CD14-positive monocyte (primary cell): ENCODE data around the gene NTNG2. TPM values are rescaled to one million over a fixed set of nuclear protein-coding genes. Genes with fewer than 3 reads are reported as not detected.

Experiments
- DNase-seq, 3 donors: peaks; one replicate each; pipeline ENCODE4 v3.0.0-alpha.2; 2011 to 2022
- H2AFZ ChIP-seq: 2 replicates; pipeline ENCODE4 v1.6.0; 2012; ENCODE audit warnings: mild to moderate bottlenecking, low read depth, low read length, inconsistent platforms; ENCODE audit not compliant: insufficient read depth, poor library complexity, severe bottlenecking
- H3K27ac ChIP-seq, 2 donors: 1 replicate in 1 of 2; 2 replicates in 1 of 2; pipeline ENCODE4 v1.5.1; 2012 to 2013; ENCODE audit warnings: low read length in 2 of 2, control low read depth in 1 of 2, inconsistent platforms in 1 of 2, low read depth in 1 of 2, mild to moderate bottlenecking in 1 of 2
- H3K27me3 ChIP-seq, 2 donors: one replicate each; pipeline versions ENCODE4 v1.6.0 to v1.6.1; 2011 to 2013; ENCODE audit warnings: low read length in 2 of 2; ENCODE audit not compliant: control insufficient read depth in 2 of 2, insufficient read depth in 2 of 2
- H3K36me3 ChIP-seq, 2 donors: replicated peaks in 1 of 2; 1 replicate in 1 of 2; 2 replicates in 1 of 2; pipeline versions ENCODE4 v1.5.1 to v1.6.1; 2012 to 2013; ENCODE audit warnings: low read length in 2 of 2, control low read depth in 1 of 2, inconsistent platforms in 1 of 2, mild to moderate bottlenecking in 1 of 2; ENCODE audit not compliant: insufficient read depth in 2 of 2, control insufficient read depth in 1 of 2
- H3K4me1 ChIP-seq, 2 donors: 1 replicate in 1 of 2; 2 replicates in 1 of 2; pipeline versions ENCODE4 v1.5.1 to v1.6.1; 2012 to 2013; ENCODE audit warnings: low read length in 2 of 2, control low read depth in 1 of 2, inconsistent platforms in 1 of 2, mild to moderate bottlenecking in 1 of 2, moderate library complexity in 1 of 2; ENCODE audit not compliant: insufficient read depth in 2 of 2, control insufficient read depth in 1 of 2
- H3K4me2 ChIP-seq: replicated peaks from 2 replicates; pipeline ENCODE3; 2012; ENCODE audit warnings: low read length, moderate library complexity, mild to moderate bottlenecking; ENCODE audit not compliant: poor library complexity, severe bottlenecking; ENCODE audit errors: extremely low read depth
- H3K4me3 ChIP-seq, 3 experiments: fragments of 200-600 bp in 1 of 3; sonication (generic) in 1 of 3; replicated peaks in 1 of 3; 1 replicate in 2 of 3; 2 replicates in 1 of 3; pipeline ENCODE4 v1.5.1; 2011 to 2013; ENCODE audit warnings: low read length in 3 of 3, mild to moderate bottlenecking in 3 of 3, control low read depth in 2 of 3, low read depth in 2 of 3, inconsistent platforms in 1 of 3, moderate library complexity in 1 of 3
- H3K79me2 ChIP-seq: 2 replicates; pipeline ENCODE4 v1.6.0; 2012; ENCODE audit warnings: mild to moderate bottlenecking, control low read depth, inconsistent platforms, low read length, moderate library complexity; ENCODE audit not compliant: insufficient read depth
- H3K9ac ChIP-seq: 2 replicates; pipeline ENCODE4 v1.6.0; 2017; ENCODE audit warnings: low read length, mild to moderate bottlenecking; ENCODE audit not compliant: insufficient read depth, poor library complexity, severe bottlenecking
- H3K9me3 ChIP-seq, 2 donors: replicated peaks in 1 of 2; 1 replicate in 1 of 2; 2 replicates in 1 of 2; pipeline versions ENCODE4 v1.5.1 to v1.6.1; 2012 to 2013; ENCODE audit warnings: low read length in 2 of 2, control low read depth in 1 of 2; ENCODE audit not compliant: control insufficient read depth in 1 of 2, insufficient read depth in 1 of 2
- H4K20me1 ChIP-seq: 2 replicates; pipeline ENCODE4 v1.6.0; 2012; ENCODE audit warnings: mild to moderate bottlenecking, low read length, control low read depth, moderate library complexity; ENCODE audit not compliant: insufficient read depth
- H3K27ac Mint-ChIP-seq, 7 donors: one replicate each; pipeline ENCODE4 v1.8.0; 2020; ENCODE audit warnings: mild to moderate bottlenecking in 7 of 7, mixed read lengths in 7 of 7, moderate library complexity in 6 of 7, inconsistent platforms in 2 of 7
- H3K27me3 Mint-ChIP-seq, 3 donors: one replicate each; pipeline ENCODE4 v1.8.0; 2021 to 2022; ENCODE audit warnings: low read depth in 3 of 3, mild to moderate bottlenecking in 3 of 3, mixed read lengths in 3 of 3, moderate library complexity in 3 of 3, inconsistent platforms in 1 of 3
- H3K36me3 Mint-ChIP-seq, 2 donors: one replicate each; pipeline ENCODE4 v1.8.0; 2020; ENCODE audit warnings: mixed read lengths in 2 of 2, inconsistent platforms in 1 of 2, mild to moderate bottlenecking in 1 of 2
- H3K4me1 Mint-ChIP-seq: one replicate; pipeline ENCODE4 v1.8.0; 2020; ENCODE audit warnings: mild to moderate bottlenecking, mixed read lengths
- H3K4me3 Mint-ChIP-seq, 2 donors: one replicate each; pipeline ENCODE4 v1.8.0; 2020; ENCODE audit warnings: mild to moderate bottlenecking in 2 of 2, mixed read lengths in 2 of 2, moderate library complexity in 1 of 2
- H3K9me3 Mint-ChIP-seq, 7 donors: one replicate each; pipeline ENCODE4 v1.8.0; 2020 to 2022; ENCODE audit warnings: mixed read lengths in 7 of 7, mild to moderate bottlenecking in 6 of 7, moderate library complexity in 6 of 7, inconsistent platforms in 2 of 7
- WGBS: methylation state at CpG from one replicate; pipeline ENCODE4 v1.1.5; 2013; ENCODE audit warnings: missing lambda C conversion rate; ENCODE audit not compliant: insufficient coverage; 5-methylcytosine and 5-hydroxymethylcytosine counted together
- intact Hi-C, 2 donors: fragments of 100-400 bp; cut with micrococcal nuclease; formaldehyde crosslinking; loops; one replicate each; pipeline versions ENCODE4 v1.15.0 to v1.15.1; 2023
- polyA plus RNA-seq, 3 donors: library from polyadenylated mRNA; depleted of rRNA in 1 of 3; unstranded in 2 of 3; stranded (reverse) in 1 of 3; fragments of 300-500 nt in 2 of 3; fragments of >200 nt in 1 of 3; fragmentation: Illumina TruSeq in 2 of 3; gene quantifications; 1 replicate in 2 of 3; 2 replicates in 1 of 3; pipeline ENCODE4 v1.2.3, GENCODE V29; 2012 to 2021
- TF ChIP-seq, protein P1 (sequence below): fragments of 200-600 bp; IDR thresholded peaks from one replicate; pipeline ENCODE4 v1.8.0; 2022; ENCODE audit warnings: antibody characterized with exemption, mild to moderate bottlenecking

NTNG2 gene
- polyA plus RNA-seq, 3 donors: 2.1 to 10.0 (median 5.0) TPM

- no peaks in the 10 kb centered on the region for H3K9me3 ChIP-seq
- TF ChIP-seq, protein P1, sequence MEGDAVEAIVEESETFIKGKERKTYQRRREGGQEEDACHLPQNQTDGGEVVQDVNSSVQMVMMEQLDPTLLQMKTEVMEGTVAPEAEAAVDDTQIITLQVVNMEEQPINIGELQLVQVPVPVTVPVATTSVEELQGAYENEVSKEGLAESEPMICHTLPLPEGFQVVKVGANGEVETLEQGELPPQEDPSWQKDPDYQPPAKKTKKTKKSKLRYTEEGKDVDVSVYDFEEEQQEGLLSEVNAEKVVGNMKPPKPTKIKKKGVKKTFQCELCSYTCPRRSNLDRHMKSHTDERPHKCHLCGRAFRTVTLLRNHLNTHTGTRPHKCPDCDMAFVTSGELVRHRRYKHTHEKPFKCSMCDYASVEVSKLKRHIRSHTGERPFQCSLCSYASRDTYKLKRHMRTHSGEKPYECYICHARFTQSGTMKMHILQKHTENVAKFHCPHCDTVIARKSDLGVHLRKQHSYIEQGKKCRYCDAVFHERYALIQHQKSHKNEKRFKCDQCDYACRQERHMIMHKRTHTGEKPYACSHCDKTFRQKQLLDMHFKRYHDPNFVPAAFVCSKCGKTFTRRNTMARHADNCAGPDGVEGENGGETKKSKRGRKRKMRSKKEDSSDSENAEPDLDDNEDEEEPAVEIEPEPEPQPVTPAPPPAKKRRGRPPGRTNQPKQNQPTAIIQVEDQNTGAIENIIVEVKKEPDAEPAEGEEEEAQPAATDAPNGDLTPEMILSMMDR: no peak
- no peak for DNase-seq
- 86% methylated on average over 18 of the region's 19 CpGs for WGBS
- no peaks in the 10 kb centered on the region for H4K20me1 ChIP-seq
- no peaks in the 10 kb centered on the region for H3K36me3 ChIP-seq
- Mint-ChIP-seq H3K27ac (peak overlapping the region in 1 of 7 donors; percentile 53), H3K4me3 (peak overlapping the region in 1 of 2 donors; percentile 27), H3K27me3 (peaks cover 15 to 55% (median 44%) of the 10 kb centered on the region in 3 donors), H3K9me3 (peaks cover 0 to 2% (median 0%) of the 10 kb centered on the region in 7 donors), H3K4me1 (peaks cover 20% of the 10 kb centered on the region), H3K36me3 (no peaks in the 10 kb centered on the region)
- peaks cover 16 to 29% of the 10 kb centered on the region in 2 donors for H3K4me1 ChIP-seq
- peaks cover 2 to 39% of the 10 kb centered on the region in 2 donors for H3K27me3 ChIP-seq
- no peak overlapping the region for H3K4me2 ChIP-seq
- H3K9ac ChIP-seq: no peak overlapping the region
- H3K4me3 ChIP-seq: no peak overlapping the region
- intact Hi-C loops: loop anchor here in 1 of 2 donors (10.0 kb wide), 1 partner anchor 170 kb away; the partner anchor contains the start of gene MED27
- H2AFZ ChIP-seq: no peak overlapping the region
- no peak overlapping the region for H3K27ac ChIP-seq
- no peaks in the 10 kb centered on the region for H3K79me2 ChIP-seq
Measured at GRCh38 chr9:132244582-132245455, 83.0 kb downstream of the NTNG2 start.

DNA sequence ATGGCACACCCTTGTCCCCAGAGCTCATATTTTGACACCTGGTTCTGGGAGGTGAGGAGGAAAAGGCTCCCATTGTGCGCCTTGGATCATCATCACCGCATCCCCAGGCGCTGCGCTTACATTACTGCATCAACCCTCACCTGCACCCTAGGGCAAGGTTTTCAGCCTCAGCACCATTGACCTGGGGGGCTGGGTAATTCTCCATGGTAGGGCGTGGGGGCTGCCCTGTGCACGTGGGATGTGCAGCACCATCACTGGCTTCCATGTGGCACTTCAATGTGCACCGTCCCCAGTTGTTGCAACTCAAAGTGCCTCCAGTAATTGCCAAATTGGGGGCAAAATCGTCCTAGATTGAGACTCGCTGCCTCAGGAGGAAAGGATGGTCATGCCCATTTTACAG, 83.6 kb downstream of the NTNG2 start:
- Histone ChIP-seq H4K20me1 (no peaks in the 10 kb centered on the region), H3K9ac (no peak overlapping the region), H3K9me3 (no peaks in the 10 kb centered on the region), H3K4me2 (no peak overlapping the region), H3K79me2 (no peaks in the 10 kb centered on the region), H3K36me3 (no peaks in the 10 kb centered on the region), H3K27ac (no peak overlapping the region), H3K4me1 (peaks cover 9 to 22% of the 10 kb centered on the region in 2 donors), H3K4me3 (no peak overlapping the region), H2AFZ (no peak overlapping the region), H3K27me3 (peaks cover 2 to 39% of the 10 kb centered on the region in 2 donors)
- intact Hi-C loops: loop anchor here in 1 of 2 donors (10.0 kb wide), 1 partner anchor 171 kb away; the partner anchor contains the start of gene MED27
- Mint-ChIP-seq H3K27ac (peak overlapping the region in 1 of 7 donors; percentile 54), H3K9me3 (peaks cover 0 to 2% (median 0%) of the 10 kb centered on the region in 7 donors), H3K4me1 (peaks cover 14% of the 10 kb centered on the region), H3K4me3 (peak overlapping the region; percentile 27 to 60), H3K27me3 (peaks cover 15 to 55% (median 47%) of the 10 kb centered on the region in 3 donors), H3K36me3 (no peaks in the 10 kb centered on the region)
- 89% methylated on average over 5 of the region's 9 CpGs for WGBS
- DNase-seq: no peak
- TF ChIP-seq, protein P1: no peak
